Inferior parietal cortex (tissue), 1 donor: ENCODE results near the gene UBE2Q1.

Experiments
- DNase-seq: peaks from one replicate; pipeline ENCODE4 v3.0.0-alpha.2; 2016; ENCODE audit errors: extremely low spot score

The UBE2Q1 gene

DNA sequence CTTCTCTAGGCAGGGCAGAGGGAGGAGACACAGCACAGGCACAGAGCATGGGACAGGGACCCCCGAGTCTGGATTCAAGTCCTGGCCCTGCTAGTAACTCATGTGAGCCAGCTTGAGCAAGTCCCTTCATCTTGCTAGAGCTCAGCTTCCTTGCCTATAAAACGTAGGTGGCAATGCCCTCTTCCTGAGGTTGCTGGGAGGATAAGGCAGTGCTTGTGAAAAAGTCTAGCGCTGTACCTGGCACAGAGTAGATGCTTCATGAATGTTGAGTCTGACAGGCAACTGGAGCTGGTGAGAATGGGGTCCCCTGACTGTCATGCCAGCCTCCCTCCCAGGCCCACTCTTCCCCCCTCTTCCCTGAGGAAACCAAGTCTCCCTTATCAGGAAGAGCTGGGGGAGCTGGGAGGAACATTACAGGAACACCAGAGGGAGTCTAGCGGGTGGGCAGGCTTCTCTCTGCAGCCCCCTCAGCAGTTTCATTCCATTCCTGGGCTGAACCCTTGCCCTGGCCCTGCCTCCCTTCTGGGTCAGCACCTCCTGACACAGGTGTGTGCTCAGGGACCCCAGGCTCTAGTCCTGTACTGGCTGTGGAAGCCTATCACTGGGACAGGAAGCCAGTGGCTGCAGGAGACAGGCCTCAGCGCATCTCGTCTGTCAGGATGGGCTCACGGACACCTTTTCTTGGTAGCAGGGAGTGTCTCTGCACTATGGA lies 19.0 kb upstream of the UBE2Q1 start:
- no peak for DNase-seq

DNA sequence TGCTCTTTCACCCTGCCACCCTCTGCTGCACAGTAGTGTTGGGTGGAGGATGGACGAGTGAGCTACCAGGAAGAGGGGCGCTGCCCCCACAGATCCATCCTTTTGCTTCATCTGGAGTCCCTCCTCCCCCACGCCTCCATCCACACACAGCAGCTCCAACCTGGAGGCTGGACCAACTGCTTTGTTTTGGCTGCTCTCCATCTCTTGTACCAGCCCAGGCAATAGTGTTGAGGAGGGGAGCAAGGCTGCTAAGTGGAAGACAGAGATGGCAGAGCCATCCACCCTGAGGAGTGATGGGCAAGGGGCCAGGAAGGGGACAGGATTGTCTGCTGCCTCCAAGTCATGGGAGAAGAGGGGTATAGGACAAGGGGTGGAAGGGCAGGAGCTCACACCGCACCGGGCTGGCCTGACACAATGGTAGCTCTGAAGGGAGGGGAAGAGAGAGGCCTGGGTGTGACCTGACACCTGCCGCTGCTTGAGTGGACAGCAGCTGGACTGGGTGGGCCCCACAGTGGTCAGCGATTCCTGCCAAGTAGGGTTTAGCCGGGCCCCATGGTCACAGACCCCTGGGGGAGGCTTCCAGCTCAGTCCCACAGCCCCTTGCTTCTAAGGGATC lies 17.6 kb upstream of the UBE2Q1 start:
- no peak for DNase-seq

DNA sequence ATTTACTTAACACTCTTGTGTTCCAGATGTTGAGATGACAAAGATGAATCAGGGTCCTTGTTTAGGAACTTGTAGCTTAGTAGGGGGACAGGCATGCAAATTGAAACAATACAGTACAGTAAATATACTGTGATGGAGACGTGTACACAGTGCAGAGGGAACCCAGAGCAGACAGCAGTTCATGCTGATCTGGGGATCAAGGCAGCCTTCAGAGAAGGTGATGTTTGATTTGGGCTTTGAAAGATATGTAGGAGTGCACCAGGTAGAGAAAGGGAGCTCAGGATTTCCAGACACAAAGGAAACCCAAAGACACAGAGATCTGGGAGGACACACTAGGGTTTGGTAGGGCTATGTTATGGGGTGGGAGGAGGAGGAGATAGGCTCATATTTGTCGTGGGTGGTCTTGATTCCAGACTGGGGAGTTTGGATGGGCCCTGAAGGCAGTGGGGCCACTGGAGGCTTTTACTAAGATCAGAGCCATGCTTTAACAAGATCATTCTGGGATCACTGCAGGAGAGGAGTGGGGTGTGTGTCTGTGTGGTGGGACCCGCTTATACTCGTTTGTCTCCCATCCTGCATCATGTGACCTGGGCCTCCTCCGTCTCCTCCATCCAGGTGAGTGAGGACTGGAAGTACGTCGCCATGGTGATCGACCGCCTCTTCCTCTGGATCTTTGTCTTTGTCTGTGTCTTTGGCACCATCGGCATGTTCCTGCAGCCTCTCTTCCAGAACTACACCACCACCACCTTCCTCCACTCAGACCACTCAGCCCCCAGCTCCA lies 16.9 kb upstream of the UBE2Q1 start:
- DNase-seq: no peak

DNA sequence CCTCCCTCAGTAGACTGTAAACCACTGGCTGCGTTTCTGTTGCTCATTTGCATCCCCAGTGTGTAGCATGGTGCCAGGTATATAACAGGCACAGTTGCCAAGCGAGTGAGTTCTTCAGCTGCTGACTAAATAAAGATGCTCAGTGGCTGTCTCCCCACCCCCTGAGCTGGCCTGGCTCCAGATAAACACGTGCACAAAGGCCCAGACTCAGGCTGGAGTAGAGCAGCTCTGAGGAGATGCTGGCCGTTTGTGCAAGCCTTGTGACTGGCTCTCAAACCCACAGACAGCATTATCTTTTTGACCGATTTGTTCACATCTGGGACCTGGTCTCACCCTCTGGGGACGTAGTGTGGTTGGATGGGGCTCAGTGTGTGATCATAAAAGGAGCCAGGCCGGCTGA lies 16.3 kb upstream of the UBE2Q1 start:
- DNase-seq: no peak

DNA sequence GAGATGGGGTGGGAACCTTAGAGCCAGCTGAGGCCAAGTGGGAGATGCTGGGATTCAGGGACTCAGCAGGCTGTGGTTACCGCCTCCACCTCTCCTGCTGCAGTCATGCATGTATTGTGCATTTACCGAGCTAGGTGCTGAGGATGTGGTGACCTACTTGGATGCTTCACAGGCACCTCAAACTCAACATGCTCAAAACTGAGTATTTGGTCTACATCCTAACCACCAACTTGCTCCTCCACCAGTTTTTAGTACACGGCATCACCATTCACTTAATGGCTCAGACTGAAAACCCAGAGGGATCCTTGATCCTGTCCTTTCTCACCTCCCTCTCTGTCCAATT lies 14.7 kb upstream of the UBE2Q1 start:
- no peak for DNase-seq

DNA sequence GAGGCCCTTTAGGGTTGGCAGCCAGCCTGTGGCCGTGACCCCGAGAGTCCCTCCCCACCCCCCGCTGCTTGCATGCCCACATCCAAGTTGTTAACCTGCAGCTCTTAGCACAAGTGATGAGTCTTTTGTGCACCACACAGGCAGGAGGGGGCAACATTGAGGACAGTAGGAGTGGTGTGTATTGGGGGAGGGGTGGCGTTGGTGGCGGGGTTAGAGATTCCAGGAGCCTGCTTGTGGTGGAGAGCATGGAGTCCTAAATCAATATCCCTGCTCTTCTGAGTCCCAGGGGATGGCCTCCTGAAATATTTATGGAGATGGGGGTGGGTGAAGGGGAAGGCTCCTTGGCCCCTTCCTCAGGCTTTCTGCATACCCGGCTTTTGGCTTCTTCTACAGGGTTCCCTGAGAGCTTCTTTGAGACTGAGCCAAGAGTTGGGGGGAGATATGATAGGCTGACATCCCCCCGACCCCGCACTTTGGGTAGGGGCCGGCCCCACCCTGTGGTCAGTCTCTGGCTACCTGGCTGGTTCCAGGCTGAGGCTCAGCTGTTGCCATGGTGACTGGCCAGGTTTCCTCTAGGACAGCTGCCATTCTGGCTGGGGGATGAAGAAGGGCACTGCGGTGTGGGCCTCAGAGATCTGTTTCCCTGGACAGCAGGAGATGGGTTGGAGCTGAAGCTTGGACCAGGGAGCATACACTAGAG lies 14.2 kb upstream of the UBE2Q1 start:
- no peak for DNase-seq

DNA sequence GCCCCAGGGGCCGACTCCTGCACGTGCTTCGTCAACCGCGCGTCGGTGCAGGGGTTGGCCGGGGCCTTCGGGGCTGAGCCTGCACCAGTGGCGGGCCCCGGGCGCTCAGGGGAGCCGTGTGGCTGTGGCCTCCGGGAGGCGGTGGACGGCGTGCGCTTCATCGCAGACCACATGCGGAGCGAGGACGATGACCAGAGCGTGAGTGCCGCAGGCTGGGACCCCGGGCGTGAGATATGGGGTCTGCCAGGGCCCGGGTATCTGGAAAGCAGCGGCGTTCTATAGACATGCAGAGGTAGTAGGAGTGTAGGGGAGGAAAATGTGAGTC lies 13.5 kb upstream of the UBE2Q1 start:
- no peak for DNase-seq

DNA sequence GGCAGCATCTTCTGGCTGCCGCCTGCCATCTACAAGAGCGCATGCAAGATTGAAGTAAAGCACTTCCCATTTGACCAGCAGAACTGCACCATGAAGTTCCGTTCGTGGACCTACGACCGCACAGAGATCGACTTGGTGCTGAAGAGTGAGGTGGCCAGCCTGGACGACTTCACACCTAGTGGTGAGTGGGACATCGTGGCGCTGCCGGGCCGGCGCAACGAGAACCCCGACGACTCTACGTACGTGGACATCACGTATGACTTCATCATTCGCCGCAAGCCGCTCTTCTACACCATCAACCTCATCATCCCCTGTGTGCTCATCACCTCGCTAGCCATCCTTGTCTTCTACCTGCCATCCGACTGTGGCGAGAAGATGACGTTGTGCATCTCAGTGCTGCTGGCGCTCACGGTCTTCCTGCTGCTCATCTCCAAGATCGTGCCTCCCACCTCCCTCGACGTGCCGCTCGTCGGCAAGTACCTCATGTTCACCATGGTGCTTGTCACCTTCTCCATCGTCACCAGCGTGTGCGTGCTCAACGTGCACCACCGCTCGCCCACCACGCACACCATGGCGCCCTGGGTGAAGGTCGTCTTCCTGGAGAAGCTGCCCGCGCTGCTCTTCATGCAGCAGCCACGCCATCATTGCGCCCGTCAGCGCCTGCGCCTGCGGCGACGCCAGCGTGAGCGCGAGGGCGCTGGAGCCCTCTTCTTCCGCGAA lies 12.9 kb upstream of the UBE2Q1 start:
- no peak for DNase-seq

DNA sequence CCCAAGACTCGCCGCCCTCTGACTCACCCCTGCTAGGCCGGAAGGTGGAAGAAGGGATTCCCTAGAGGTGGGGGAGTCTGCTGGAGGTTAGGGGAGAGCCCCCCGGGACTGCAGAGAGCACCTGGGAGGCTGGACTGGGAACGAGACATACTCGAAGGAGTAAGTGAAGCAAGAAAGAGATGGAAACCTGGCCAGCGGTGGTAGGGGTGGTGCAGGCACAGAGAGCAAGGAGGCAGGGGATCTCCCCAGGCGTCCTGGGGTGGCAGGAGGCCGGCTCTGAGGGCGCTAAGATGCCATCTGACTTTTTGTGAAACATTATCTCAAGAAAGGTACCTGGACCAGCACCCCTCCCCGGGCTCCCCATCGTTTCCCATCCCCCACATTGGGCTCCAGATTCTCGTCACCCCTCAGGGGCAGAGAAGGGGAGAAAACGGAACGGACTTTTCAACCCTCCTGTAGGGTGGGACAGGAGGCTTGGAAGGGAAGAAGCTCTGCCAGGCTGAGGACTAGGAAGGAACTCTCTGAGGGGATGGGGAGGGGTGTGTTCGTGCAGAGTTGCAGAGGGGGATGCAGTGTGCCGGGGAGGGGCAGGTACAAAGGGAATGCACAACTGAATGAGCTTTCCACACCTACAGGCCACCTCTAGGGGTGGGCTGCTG lies 9.8 kb upstream of the UBE2Q1 start:
- no peak for DNase-seq

DNA sequence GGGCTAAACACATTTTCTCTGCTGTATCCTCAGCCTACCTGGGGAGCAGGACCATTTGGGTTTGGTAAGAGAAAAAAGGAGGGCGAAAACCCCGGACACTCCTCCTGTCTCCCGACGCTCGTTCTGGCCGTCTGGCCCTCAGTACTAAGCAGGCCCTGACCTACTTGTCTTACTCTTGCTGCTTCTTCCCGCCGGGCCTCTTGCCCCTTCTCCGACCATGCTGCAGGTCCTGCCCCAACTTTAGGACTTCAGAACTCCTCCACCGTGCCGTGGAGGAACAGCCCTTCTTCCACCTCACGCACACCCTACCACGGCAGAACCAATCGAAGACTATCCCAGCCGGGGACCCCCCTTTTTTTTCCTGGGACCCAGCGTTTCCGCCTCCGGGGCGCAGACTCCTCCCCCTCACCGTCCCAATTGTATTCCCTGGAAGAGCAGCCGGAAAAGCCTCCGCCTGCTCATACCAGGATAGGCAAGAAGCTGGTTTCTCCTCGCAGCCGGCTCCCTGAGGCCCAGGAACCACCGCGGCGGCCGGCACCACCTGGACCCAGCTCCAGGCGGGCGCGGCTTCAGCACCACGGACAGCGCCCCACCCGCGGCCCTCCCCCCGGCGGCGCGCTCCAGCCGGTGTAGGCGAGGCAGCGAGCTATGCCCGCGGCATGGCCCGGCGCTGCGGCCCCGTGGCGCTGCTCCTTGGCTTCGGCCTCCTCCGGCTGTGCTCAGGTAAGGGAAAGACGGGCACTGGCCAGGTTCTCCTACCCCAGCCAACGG lies 9.1 kb upstream of the UBE2Q1 start, which contains the start of gene CHRNB2:
CHRNB2 (plus strand) TSS at position 393 of the 771 bp plus-strand sequence; CDS start at position 660, 267 bp downstream.
- DNase-seq: peak; percentile 48

DNA sequence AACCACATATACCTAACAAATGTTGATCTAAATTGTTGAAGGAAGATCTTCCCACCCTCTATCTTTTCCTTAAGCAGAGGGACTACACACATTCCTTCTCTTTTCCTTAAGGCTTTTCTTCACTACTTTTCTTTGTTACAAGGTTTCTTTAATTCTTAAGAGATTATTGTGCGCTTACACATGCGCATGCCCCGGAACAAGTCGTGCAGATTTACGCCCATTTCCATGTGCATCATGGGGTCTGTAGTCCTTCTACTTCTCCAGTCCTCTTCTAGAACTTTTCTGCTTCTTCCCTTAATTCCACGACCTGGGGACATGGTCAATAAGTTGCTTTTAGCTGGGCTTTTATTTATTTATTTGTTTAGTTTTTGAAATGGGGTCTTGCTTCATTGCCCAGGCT lies 7.4 kb upstream of the UBE2Q1 start:
- DNase-seq: no peak

DNA sequence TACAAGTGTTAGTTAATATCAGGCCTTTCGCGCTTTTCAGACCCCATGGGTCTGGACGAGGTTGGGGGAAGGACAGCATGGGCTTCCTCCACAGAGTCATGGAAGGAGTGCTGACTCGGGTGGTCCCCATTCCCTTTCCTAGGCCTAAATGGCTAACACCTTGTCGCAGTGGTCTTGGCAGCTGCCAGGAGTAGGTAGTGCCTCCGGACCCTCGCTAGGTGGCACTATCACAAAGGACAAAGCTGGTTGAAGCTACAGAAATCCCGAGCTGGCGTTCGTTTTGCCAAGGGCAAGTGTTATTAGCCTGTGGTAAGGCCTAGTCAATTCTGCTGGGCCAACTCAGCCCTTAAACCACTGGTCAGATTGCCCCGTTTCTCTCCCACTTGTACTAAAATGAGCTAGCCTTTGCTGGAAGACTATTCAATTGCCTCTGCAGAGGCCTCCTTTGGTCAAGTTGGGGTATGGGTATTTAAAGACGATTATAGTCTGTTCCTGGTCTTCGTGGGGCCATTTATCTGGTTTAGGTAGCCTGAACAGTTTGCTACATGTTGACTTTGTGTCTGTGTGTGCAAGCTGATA lies 1.1 kb upstream of the UBE2Q1 start:
- peak; percentile 97 for DNase-seq

DNA sequence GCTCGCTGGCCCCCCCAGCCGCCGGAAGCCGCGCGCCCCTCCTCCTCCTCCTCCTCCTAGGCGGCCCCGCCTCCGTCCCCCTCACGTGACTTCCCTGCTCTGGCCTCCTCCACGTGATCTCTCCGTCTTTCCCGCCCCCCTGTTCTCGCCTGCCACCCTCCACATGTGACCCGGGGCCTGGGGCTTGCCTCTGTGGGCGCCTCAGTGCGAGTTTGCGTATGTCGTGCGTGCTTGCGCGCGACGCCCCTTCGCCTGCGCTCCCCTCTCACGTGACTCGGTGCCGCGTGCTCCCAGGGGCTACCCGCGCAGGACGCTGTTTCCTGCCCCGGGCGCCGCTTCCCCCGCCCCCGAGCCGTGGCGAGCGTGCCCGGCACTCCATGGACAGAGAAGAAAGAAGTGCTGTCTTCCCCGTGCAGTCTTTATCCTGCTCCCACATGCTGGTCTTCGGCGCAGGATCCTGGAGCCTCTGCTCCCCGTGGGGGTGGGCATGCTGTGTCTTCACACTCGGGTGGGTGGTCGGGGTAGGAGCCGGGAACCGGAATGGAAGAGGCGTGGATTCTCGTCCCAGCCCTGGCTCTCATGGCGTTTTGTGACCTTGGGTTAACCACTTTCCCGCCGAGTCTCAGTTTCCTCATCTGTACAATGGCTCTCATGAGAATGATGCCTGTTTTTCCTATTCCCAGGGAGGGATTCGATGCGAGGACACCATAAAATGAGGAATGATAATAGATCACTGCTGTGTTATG lies 431 bp upstream of the UBE2Q1 start:
- peak; percentile 97 for DNase-seq

DNA sequence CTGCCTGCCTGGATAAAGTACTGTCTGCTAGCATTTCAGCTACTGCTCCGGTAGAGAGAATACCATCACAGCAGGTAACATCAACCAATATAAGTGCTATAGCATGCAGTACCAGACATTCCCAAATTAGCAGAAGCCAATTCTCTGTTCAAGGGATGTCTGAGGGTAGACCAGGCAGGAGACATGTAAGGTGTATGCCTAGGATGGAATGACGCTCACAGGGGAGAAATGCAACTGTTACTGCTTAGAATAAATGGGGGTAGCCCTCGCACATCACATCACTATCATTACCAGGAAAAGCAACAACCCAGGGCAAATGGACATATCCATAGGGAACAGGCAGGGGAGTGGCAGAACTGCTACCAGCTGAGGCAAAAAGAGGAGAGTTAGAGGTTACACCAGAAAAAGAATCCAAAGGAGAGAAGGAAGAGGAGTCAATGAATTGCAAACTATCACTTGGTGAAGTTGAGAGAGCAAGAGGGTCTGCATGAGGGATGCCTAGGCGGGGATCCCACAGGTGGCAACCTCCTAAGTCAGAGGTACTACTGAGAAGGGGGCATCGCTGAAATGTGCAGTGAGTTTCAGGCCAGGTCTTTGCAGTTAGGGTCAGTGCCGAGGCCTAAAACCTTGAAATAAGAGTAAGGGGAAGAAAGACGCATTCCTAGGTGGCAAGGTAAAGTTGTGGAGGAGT lies 1.1 kb downstream of the UBE2Q1 start:
- DNase-seq: no peak

DNA sequence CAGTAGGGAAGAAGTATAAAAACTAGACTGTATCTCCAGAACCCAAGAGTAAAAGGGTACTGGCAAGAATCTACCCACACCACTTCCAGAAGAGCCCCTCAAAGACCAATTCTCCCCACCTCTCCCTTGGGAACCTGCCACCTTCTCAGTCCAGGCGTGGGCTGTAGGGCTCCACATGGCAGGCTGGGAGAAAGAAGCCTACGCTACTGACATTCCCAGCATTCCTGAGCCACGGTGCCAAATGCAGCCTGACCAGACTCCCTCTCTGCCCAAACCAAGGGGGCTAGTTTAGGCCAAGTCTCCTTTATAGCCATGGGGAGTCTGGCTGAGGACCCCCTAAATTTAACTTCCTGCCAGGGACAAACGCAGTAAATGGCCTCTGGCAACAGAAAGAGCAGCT lies 2.0 kb downstream of the UBE2Q1 start:
- DNase-seq: no peak

DNA sequence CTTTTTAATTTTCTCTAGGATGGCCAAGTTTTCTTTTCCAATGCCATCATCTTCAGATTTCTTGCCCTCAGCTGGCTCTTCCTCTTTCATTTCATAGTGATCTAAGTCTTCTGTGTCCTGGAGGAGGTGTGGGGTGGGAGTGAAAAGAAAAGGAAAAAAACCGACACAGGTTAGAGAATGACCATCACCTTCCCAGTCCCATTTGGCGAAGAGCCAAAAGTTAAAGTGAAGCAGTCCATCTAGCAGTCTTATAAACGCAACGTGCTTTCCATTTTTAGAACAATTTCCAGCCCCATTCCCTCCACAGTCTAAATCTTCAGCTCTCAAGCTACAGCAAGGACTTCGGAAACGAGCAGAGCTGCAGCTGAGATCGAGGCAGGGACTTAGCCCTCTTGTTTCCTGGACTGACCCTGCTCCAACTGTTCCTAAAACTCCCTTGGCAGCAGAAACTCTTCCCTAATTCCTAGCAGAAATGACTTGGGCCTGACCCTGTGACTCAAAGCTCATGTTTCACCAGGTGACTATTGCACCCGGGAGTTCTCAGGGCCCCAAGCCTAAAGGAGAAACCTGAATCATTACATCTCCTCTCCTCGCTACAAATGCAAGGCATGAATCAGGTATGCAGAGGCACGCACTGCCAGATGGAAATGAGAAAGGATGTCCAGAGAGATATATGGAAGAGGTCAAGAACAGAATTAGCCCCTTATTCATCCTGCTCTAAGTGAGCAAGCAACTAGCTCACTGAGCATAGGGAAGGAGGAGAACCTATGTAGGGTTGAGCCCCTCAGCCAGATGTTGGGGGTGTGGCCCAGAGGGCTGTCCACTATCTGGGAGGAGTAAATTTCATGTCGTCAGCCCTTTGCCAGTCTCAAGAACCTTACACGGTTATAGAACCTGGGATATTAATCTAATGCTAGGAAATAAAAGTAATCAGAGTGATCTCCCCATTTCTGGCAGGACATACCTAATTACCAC lies 5.1 kb downstream of the UBE2Q1 start:
- DNase-seq: no peak

DNA sequence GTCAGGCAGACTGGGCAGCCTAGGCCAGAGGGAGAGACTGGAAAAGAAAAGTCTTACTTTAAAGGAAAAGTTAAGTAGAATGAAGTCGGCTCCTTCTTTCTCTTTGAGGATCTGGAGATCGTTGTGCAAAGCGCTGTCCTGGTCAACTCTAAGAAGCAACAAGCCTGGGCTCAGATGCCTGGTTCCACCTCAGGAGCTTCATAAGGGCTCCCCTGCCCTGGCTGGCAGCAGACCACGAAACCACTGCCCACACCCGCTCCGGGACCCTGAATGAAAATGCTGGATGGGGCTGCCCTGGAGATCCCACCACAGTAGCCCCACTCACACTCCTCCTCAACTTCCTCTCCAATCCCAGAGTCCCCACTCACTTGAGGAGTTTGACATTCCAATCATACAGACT lies 6.4 kb downstream of the UBE2Q1 start:
- DNase-seq: no peak

DNA sequence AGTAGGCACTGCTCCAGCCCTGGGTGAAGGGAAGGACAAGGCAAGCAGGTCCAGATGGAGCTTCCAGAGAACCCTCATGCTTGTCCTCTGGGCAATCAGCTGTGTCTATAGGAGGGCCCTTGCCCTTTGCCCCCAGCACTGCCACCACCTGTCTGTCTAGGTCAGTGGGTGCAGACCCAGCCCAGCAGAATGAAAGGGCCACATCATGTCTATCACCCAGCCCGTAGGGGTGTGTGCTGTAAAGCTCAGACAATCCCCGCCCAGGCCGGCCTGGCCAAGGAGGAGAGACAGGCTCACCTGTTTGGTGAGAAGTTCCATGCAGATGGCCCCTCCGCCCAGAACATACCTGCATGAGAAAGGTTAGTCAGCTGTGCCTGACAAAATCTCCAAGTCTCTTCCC lies 7.0 kb downstream of the UBE2Q1 start:
- no peak for DNase-seq
